HCT116 (cell line): ENCODE results near the gene BRINP3. TPM values are rescaled to one million over a fixed set of nuclear protein-coding genes. Genes with fewer than 3 reads are reported as not detected.

Source experiments
- ATAC-seq: fragments of 200-7000 bp; cut with Tn5 transposase; 2 replicates; pipeline ENCODE4 v1.9.1; 2020; ENCODE audit warnings: mild to moderate bottlenecking, moderate library complexity
- BruUV-seq: library from RNA; stranded (reverse); fragments of 400-500 nt; replicated peaks from 2 replicates; lab custom pipeline; 2021; lab: Mats Ljungman, UMichigan
- CTCF ChIA-PET: fragments of 300-600 bp; sonication (Branson Sonifier 250); formaldehyde crosslinking; loops from one replicate; lab custom pipeline; 2021; ENCODE audit warnings: antibody characterized with exemption; lab: Charles Lee
- POLR2A ChIA-PET: fragments of 300-600, 350-600 bp; sonication (Branson Sonifier 250); formaldehyde crosslinking; loops from one replicate; lab custom pipeline; 2021; ENCODE audit warnings: antibody characterized with exemption; lab: Charles Lee
- RAD21 ChIA-PET, 2 experiments: fragments of 300-600 bp; sonication (Branson Sonifier 250); formaldehyde crosslinking; loops; one replicate each; lab custom pipeline; 2023; ENCODE audit warnings: low total read pairs in 2 of 2; ENCODE audit not compliant: uncharacterized antibody in 2 of 2, unreplicated experiment in 2 of 2, low non-redundant PET in 1 of 2; lab: Charles Lee
- DNase-seq: peaks from one replicate; pipeline ENCODE4 v3.0.0-alpha.2; 2010; ENCODE audit warnings: low read depth, low spot score
- H2AFZ ChIP-seq: fragments of 200-600 bp; shearing (Covaris generic), sonication (generic); 2 replicates; pipeline ENCODE4 v1.6.1; 2017; ENCODE audit warnings: low read depth, mixed run types, mixed read lengths, antibody characterized with exemption, low read length; ENCODE audit not compliant: poor library complexity, severe bottlenecking
- H3K27ac ChIP-seq: 2 replicates; pipeline ENCODE4 v1.5.1; 2012; ENCODE audit warnings: low read depth, low read length
- H3K27me3 ChIP-seq: fragments of 200-600 bp; sonication (generic); 2 replicates; pipeline ENCODE4 v1.6.1; 2016; ENCODE audit warnings: mixed run types, low read length, mixed read lengths; ENCODE audit not compliant: insufficient read depth
- H3K36me3 ChIP-seq, 2 experiments: fragments of 200-500 bp in 1 of 2; fragments of 200-600 bp in 1 of 2; sonication (Bioruptor generic) in 1 of 2; sonication (generic) in 1 of 2; 2 replicates each; pipeline versions ENCODE4 v1.5.1 to v1.6.1; 2014 to 2016; ENCODE audit warnings: low read length in 2 of 2, inconsistent platforms in 1 of 2, mixed read lengths in 1 of 2, mixed run types in 1 of 2; ENCODE audit not compliant: insufficient read depth in 2 of 2, control insufficient read depth in 1 of 2
- H3K4me1 ChIP-seq, 2 experiments: fragments of 200-600 bp in 1 of 2; sonication (generic) in 1 of 2; 2 replicates each; pipeline versions ENCODE4 v1.5.1 to v1.6.1; 2012 to 2017; ENCODE audit warnings: low read length in 2 of 2, inconsistent platforms in 1 of 2, mild to moderate bottlenecking in 1 of 2, mixed read lengths in 1 of 2, mixed run types in 1 of 2, moderate library complexity in 1 of 2; ENCODE audit not compliant: insufficient read depth in 2 of 2, control insufficient read depth in 1 of 2
- H3K4me2 ChIP-seq: fragments of 200-600 bp; sonication (generic); 2 replicates; pipeline ENCODE4 v1.6.1; 2017; ENCODE audit warnings: mixed run types, low read length, mixed read lengths
- H3K4me3 ChIP-seq, 2 experiments: fragments of 200-600 bp in 1 of 2; sonication (generic) in 1 of 2; replicated peaks in 1 of 2; 2 replicates each; pipeline ENCODE4 v1.5.1; 2011 to 2016; ENCODE audit warnings: low read length in 2 of 2, control low read depth in 1 of 2, low read depth in 1 of 2, mild to moderate bottlenecking in 1 of 2, mixed read lengths in 1 of 2, mixed run types in 1 of 2
- H3K79me2 ChIP-seq: fragments of 200-600 bp; sonication (generic); 2 replicates; pipeline ENCODE4 v1.6.1; 2017; ENCODE audit warnings: mild to moderate bottlenecking, mixed run types, low read length, moderate library complexity, mixed read lengths; ENCODE audit not compliant: insufficient read depth
- H3K9ac ChIP-seq: fragments of 200-600 bp; sonication (generic); 2 replicates; pipeline ENCODE4 v1.6.1; 2016; ENCODE audit warnings: low read length, mixed read lengths
- H3K9me2 ChIP-seq: fragments of 200-600 bp; sonication (generic), shearing (Covaris generic); 2 replicates; pipeline ENCODE4 v1.6.1; 2017; ENCODE audit warnings: mixed run types, mild to moderate bottlenecking, moderate library complexity; ENCODE audit not compliant: insufficient read depth
- H3K9me3 ChIP-seq, 2 experiments: fragments of 200-500 bp in 1 of 2; fragments of 200-600 bp in 1 of 2; sonication (Bioruptor generic) in 1 of 2; sonication (generic) in 1 of 2; 2 replicates each; pipeline ENCODE4 v1.6.1; 2014 to 2017; ENCODE audit warnings: low read length in 2 of 2, mixed read lengths in 2 of 2, inconsistent platforms in 1 of 2, low read depth in 1 of 2, mild to moderate bottlenecking in 1 of 2, mixed run types in 1 of 2, moderate library complexity in 1 of 2; ENCODE audit not compliant: control insufficient read depth in 1 of 2, insufficient read depth in 1 of 2
- H4K20me1 ChIP-seq: fragments of 200-600 bp; sonication (generic), shearing (Covaris generic); 2 replicates; pipeline ENCODE4 v1.6.1; 2017; ENCODE audit warnings: mixed run types, mild to moderate bottlenecking, moderate library complexity; ENCODE audit not compliant: insufficient read depth
- ELF1 ChIP-seq: IDR thresholded peaks from 2 replicates; pipeline ENCODE4 v1.6.1; 2012; ENCODE audit warnings: low read depth, borderline replicate concordance
- EZH2phosphoT487 ChIP-seq: fragments of 200-600 bp; IDR thresholded peaks from 2 replicates; pipeline ENCODE4 v1.6.1; 2018; ENCODE audit warnings: antibody characterized with exemption, borderline replicate concordance
- FOSL1 ChIP-seq: IDR thresholded peaks from 2 replicates; pipeline ENCODE4 v1.6.1; 2012; ENCODE audit warnings: low read depth
- POLR2AphosphoS5 ChIP-seq: IDR thresholded peaks from 2 replicates; pipeline ENCODE4 v1.6.1; 2011; ENCODE audit warnings: mild to moderate bottlenecking, low read depth, low read length, moderate library complexity
- SIN3A ChIP-seq: IDR thresholded peaks from 2 replicates; pipeline ENCODE4 v1.6.1; 2012; ENCODE audit warnings: low read depth
- SP1 ChIP-seq: IDR thresholded peaks from 2 replicates; pipeline ENCODE4 v1.6.1; 2012; ENCODE audit warnings: low read depth
- TCF7L2 ChIP-seq: IDR thresholded peaks from 2 replicates; pipeline ENCODE4 v1.7.0; 2011; ENCODE audit warnings: borderline replicate concordance, inconsistent platforms; ENCODE audit not compliant: insufficient read depth, insufficient read length; ENCODE audit errors: extremely low read depth
- intact Hi-C: fragments of 100-400 bp; cut with micrococcal nuclease; formaldehyde crosslinking; loops from 2 replicates; pipeline ENCODE4 v1.10.0; 2022
- total RNA-seq: library from RNA; stranded (reverse); gene quantifications from one replicate; pipeline ENCODE4 v1.2.1, GENCODE V29; 2021; ENCODE audit not compliant: unreplicated experiment
- TF ChIP-seq, protein P1 (sequence below): IDR thresholded peaks from 2 replicates; pipeline ENCODE4 v1.6.1; 2012
- TF ChIP-seq, protein P2 (sequence below): IDR thresholded peaks from 2 replicates; pipeline ENCODE4 v1.6.1; 2011; ENCODE audit warnings: mild to moderate bottlenecking, low read length, moderate library complexity; ENCODE audit not compliant: insufficient replicate concordance; ENCODE audit errors: extremely low read depth

The BRINP3 gene
- total RNA-seq, 1 experiment from 2014 or later = not detected

DNA sequence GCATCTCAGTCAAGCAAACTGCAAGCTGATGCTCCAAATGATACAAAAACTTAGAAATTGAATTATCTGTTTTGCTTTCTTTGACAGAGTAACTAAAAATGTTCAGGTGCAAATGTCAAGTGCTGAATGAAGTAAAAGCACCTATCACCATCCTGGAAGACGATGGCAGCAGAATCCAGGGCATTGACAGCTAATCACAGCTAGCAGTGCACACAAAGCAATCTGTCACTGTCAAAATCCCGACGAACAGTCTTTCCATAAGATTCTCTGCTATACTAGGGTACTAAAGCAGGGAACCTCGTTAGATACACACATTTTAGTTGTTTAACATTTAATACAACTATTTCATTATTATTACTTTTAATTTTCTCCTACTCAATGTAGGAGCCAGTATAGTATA lies 233.3 kb downstream of the BRINP3 start:
- no peaks in the 10 kb centered on the region; the same call in 1 of the 2 replicates for H4K20me1 ChIP-seq
- H3K4me2 ChIP-seq = no peak overlapping the region
- H2AFZ ChIP-seq = no peak overlapping the region
- H3K4me3 ChIP-seq = no peak overlapping the region
- H3K9me3 ChIP-seq = no peaks in the 10 kb centered on the region
- no peaks in the 10 kb centered on the region for H3K9me2 ChIP-seq
- POLR2A ChIA-PET = no interaction called here
- H3K27ac ChIP-seq = no peak overlapping the region
- DNase-seq = no peak
- RAD21 ChIA-PET = no interaction called here
- BruUV-seq = no TSS peak
- intact Hi-C loops = no loop called here
- TF ChIP-seq TCF7L2 = no peak
- no peaks in the 10 kb centered on the region for H3K27me3 ChIP-seq
- no peak overlapping the region for H3K9ac ChIP-seq
- H3K79me2 ChIP-seq = no peaks in the 10 kb centered on the region
- no peak for ATAC-seq
- H3K36me3 ChIP-seq = no peaks in the 10 kb centered on the region
- no peaks in the 10 kb centered on the region for H3K4me1 ChIP-seq
- CTCF ChIA-PET = no interaction called here

DNA sequence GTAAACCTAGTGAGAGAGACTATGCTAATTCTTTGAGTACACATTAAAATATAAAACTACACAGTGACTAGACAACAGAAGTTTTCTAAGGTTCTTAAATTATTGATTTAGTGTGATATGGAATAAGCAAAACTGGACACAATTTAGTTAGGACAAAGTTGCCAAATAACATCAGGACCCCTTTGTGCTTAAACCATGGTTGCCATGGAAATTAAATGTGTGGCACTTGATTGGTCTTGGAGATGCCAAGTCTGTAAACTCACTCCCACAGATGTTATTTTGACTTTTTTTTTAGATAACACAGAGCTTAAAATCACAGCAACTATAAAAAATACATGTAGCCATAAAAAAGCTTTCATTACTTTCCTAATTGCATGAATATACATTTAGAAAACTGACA lies 234.6 kb downstream of the BRINP3 start:
- no peaks in the 10 kb centered on the region for H3K9me3 ChIP-seq
- CTCF ChIA-PET = no interaction called here

DNA sequence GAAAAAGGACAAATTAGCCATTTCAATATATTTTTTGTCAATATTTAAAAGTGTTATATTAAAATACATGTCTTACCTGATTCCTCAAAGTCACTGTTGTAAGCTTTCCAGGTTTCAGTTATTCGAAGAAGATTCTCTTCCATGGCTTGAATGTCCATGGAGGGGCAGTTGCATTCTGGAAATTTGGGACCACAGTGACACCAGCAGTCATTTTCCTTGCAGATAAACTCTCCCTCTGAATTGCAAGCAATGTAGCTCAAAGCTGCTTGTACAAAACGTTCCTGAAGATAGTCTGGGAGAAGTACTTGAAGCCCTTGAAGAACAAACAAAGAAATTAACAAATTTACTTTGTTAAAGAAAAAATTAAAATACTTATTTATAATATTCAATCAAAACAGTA lies 251.7 kb downstream of the BRINP3 start:
- CTCF ChIA-PET = no interaction called here
- DNase-seq = no peak
- H3K9ac ChIP-seq = no peak overlapping the region

More for the DNA sequence above, 234.6 kb downstream of the BRINP3 start:
- POLR2A ChIA-PET = no interaction called here
- intact Hi-C loops = no loop called here
- H3K79me2 ChIP-seq = no peaks in the 10 kb centered on the region
- no peak overlapping the region for H3K9ac ChIP-seq
- no peaks in the 10 kb centered on the region for H3K4me1 ChIP-seq
- TF ChIP-seq ELF1 = no peak
- TF ChIP-seq, all 23 proteins: peak for 0
- Histone ChIP-seq H3K27me3 (no peaks in the 10 kb centered on the region), H2AFZ (no peak overlapping the region), H3K4me3 (no peak overlapping the region), H4K20me1 (no peaks in the 10 kb centered on the region; the same call in 1 of the 2 replicates), H3K4me2 (no peak overlapping the region), H3K9me2 (no peaks in the 10 kb centered on the region), H3K36me3 (no peaks in the 10 kb centered on the region), H3K27ac (no peak overlapping the region)
- BruUV-seq = no TSS peak
- RAD21 ChIA-PET = no interaction called here
- DNase-seq = no peak
- no peak for ATAC-seq

More for the DNA sequence above, 251.7 kb downstream of the BRINP3 start:
- intact Hi-C loops = no loop called here
- ATAC-seq = no peak
- H3K4me1 ChIP-seq = no peaks in the 10 kb centered on the region
- ChIA-PET RAD21 (no interaction called here), POLR2A (no interaction called here)
- no peaks in the 10 kb centered on the region for H3K9me3 ChIP-seq
- H3K9me2 ChIP-seq = 0 out of 2 replicates have a peak, but pooled peaks cover 6% of the 10 kb centered on the region
- no peaks in the 10 kb centered on the region for H3K79me2 ChIP-seq
- no peaks in the 10 kb centered on the region for H4K20me1 ChIP-seq
- H3K4me2 ChIP-seq = no peak overlapping the region
- no peaks in the 10 kb centered on the region for H3K36me3 ChIP-seq
- TF ChIP-seq EZH2phosphoT487 (no peak), FOSL1 (no peak), POLR2AphosphoS5 (no peak), SIN3A (no peak), SP1 (no peak)
- TF ChIP-seq, protein P1, sequence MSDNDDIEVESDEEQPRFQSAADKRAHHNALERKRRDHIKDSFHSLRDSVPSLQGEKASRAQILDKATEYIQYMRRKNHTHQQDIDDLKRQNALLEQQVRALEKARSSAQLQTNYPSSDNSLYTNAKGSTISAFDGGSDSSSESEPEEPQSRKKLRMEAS = no peak
- TF ChIP-seq, protein P2, sequence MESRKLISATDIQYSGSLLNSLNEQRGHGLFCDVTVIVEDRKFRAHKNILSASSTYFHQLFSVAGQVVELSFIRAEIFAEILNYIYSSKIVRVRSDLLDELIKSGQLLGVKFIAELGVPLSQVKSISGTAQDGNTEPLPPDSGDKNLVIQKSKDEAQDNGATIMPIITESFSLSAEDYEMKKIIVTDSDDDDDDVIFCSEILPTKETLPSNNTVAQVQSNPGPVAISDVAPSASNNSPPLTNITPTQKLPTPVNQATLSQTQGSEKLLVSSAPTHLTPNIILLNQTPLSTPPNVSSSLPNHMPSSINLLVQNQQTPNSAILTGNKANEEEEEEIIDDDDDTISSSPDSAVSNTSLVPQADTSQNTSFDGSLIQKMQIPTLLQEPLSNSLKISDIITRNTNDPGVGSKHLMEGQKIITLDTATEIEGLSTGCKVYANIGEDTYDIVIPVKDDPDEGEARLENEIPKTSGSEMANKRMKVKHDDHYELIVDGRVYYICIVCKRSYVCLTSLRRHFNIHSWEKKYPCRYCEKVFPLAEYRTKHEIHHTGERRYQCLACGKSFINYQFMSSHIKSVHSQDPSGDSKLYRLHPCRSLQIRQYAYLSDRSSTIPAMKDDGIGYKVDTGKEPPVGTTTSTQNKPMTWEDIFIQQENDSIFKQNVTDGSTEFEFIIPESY = no peak
- no TSS peak for BruUV-seq
- no peak overlapping the region for H3K27ac ChIP-seq
- no peak overlapping the region for H2AFZ ChIP-seq
- no peaks in the 10 kb centered on the region for H3K27me3 ChIP-seq
- H3K4me3 ChIP-seq = no peak overlapping the region
